Endothelial cell of umbilical vein (primary cell): Measurements from ENCODE around the gene CCDC120. TPM values are rescaled to one million over a fixed set of nuclear protein-coding genes. Genes with fewer than 3 reads are reported as not detected.

Experiments
- BruUV-seq: library from RNA; stranded (reverse); fragments of 400-500 nt; replicated peaks from 2 replicates; lab custom pipeline; 2021; lab: Mats Ljungman, UMichigan
- CTCF ChIA-PET: fragments of 300-600, 350-600 bp; sonication (Branson Sonifier 250); formaldehyde crosslinking; loops from one replicate; lab custom pipeline; 2021; ENCODE audit warnings: antibody characterized with exemption, inconsistent platforms; lab: Charles Lee
- POLR2A ChIA-PET: fragments of 300-600, 350-600 bp; sonication (Branson Sonifier 250); formaldehyde crosslinking; loops from one replicate; lab custom pipeline; 2021; ENCODE audit warnings: antibody characterized with exemption, inconsistent platforms; lab: Charles Lee
- DNase-seq: peaks from one replicate; pipeline ENCODE4 v3.0.0-alpha.2; 2011; ENCODE audit warnings: low read depth, low spot score
- FAIRE-seq: peaks from 2 replicates; lab custom pipeline; 2011; peaks lifted over from hg19 to GRCh38; lab: Jason Lieb, UNC
- H2AFZ ChIP-seq: 2 replicates; pipeline ENCODE4 v1.6.0; 2012; ENCODE audit warnings: low read depth, low read length, control low read depth, inconsistent platforms
- H3K27ac ChIP-seq: 2 replicates; pipeline ENCODE4 v1.5.1; 2011; ENCODE audit warnings: low read depth, mild to moderate bottlenecking, control low read depth, low read length, moderate library complexity; ENCODE audit not compliant: insufficient read depth
- H3K27me3 ChIP-seq, 2 experiments: 2 replicates each; pipeline versions ENCODE4 v1.6.0 to v1.6.1; 2011; ENCODE audit warnings: low read length in 2 of 2, mixed read lengths in 1 of 2; ENCODE audit not compliant: control insufficient read depth in 2 of 2, insufficient read depth in 2 of 2
- H3K36me3 ChIP-seq, 2 experiments: 2 replicates in 1 of 2; 3 replicates in 1 of 2; pipeline ENCODE4 v1.5.1; 2011; ENCODE audit warnings: low read length in 2 of 2, mild to moderate bottlenecking in 1 of 2, moderate library complexity in 1 of 2; ENCODE audit not compliant: control insufficient read depth in 2 of 2, insufficient read depth in 2 of 2; ENCODE audit errors: extremely low read depth in 1 of 2
- H3K4me1 ChIP-seq: 3 replicates; pipeline ENCODE4 v1.5.1; 2011; ENCODE audit warnings: mild to moderate bottlenecking, low read length; ENCODE audit not compliant: control insufficient read depth, insufficient read depth; ENCODE audit errors: extremely low read depth
- H3K4me2 ChIP-seq: 2 replicates; pipeline ENCODE4 v1.6.1; 2011; ENCODE audit warnings: low read length, control low read depth, mixed read lengths; ENCODE audit not compliant: insufficient read depth
- H3K4me3 ChIP-seq, 3 experiments: fragments of 200-600 bp in 1 of 3; sonication (generic), shearing (Covaris generic) in 1 of 3; replicated peaks in 1 of 3; 2 replicates each; pipeline ENCODE4 v1.5.1; 2011 to 2016; ENCODE audit warnings: control low read depth in 3 of 3, low read length in 3 of 3, mild to moderate bottlenecking in 2 of 3, inconsistent platforms in 1 of 3, low read depth in 1 of 3, moderate library complexity in 1 of 3; ENCODE audit not compliant: insufficient read depth in 1 of 3
- H3K79me2 ChIP-seq: 2 replicates; pipeline ENCODE4 v1.6.0; 2012; ENCODE audit warnings: low read length, inconsistent platforms; ENCODE audit not compliant: control insufficient read depth, insufficient read depth
- H3K9ac ChIP-seq: replicated peaks from 2 replicates; pipeline ENCODE3; 2011; ENCODE audit warnings: low read length, control low read depth; ENCODE audit not compliant: insufficient read depth; ENCODE audit errors: extremely low read depth
- H3K9me1 ChIP-seq: replicated peaks from 3 replicates; pipeline ENCODE4 v1.6.0; 2011; ENCODE audit warnings: mild to moderate bottlenecking, low read length; ENCODE audit not compliant: control insufficient read depth, insufficient read depth; ENCODE audit errors: extremely low read depth
- H3K9me3 ChIP-seq: replicated peaks from 2 replicates; pipeline ENCODE4 v1.5.1; 2012; ENCODE audit warnings: low read length, inconsistent platforms; ENCODE audit not compliant: control insufficient read depth, insufficient read depth
- H4K20me1 ChIP-seq: replicated peaks from 2 replicates; pipeline ENCODE3; 2011; ENCODE audit warnings: mild to moderate bottlenecking, low read length; ENCODE audit not compliant: control insufficient read depth, insufficient read depth; ENCODE audit errors: extremely low read depth
- CTCF ChIP-seq, 2 donors: IDR thresholded peaks; 1 replicate in 1 of 2; 2 replicates in 1 of 2; pipeline ENCODE4 v1.5.1; 2011; ENCODE audit warnings: low read length in 2 of 2, mild to moderate bottlenecking in 2 of 2, moderate library complexity in 2 of 2, control low read depth in 1 of 2, inconsistent platforms in 1 of 2, low read depth in 1 of 2; ENCODE audit not compliant: insufficient read depth in 1 of 2; ENCODE audit errors: extremely low read depth in 1 of 2
- EZH2 ChIP-seq: IDR thresholded peaks from 2 replicates; pipeline ENCODE4 v1.6.1; 2012; ENCODE audit warnings: borderline replicate concordance, low read depth, mild to moderate bottlenecking, moderate library complexity, low read length, inconsistent platforms; ENCODE audit not compliant: severe bottlenecking
- FOS ChIP-seq: IDR thresholded peaks from 2 replicates; pipeline ENCODE4 v1.6.1; 2011; ENCODE audit warnings: mild to moderate bottlenecking, low read length, moderate library complexity, borderline replicate concordance; ENCODE audit not compliant: insufficient read depth
- GATA2 ChIP-seq: IDR thresholded peaks from 2 replicates; pipeline ENCODE4 v1.7.0; 2011; ENCODE audit warnings: low read depth, mild to moderate bottlenecking, moderate library complexity, mixed read lengths, low read length; ENCODE audit not compliant: insufficient read length, insufficient read depth
- JUN ChIP-seq: IDR thresholded peaks from 2 replicates; pipeline ENCODE4 v1.6.1; 2011; ENCODE audit warnings: borderline replicate concordance, low read depth; ENCODE audit not compliant: insufficient read length, insufficient read depth
- MYC ChIP-seq: IDR thresholded peaks from one replicate; pipeline ENCODE4 v1.6.1; 2011; ENCODE audit warnings: mild to moderate bottlenecking, low read depth, low read length
- POLR2A ChIP-seq: IDR thresholded peaks from 2 replicates; pipeline ENCODE4 v1.6.1; 2012; ENCODE audit warnings: low read depth, mild to moderate bottlenecking, control low read depth, low read length
- POLR2AphosphoS5 ChIP-seq: IDR thresholded peaks from 2 replicates; pipeline ENCODE4 v1.6.1; 2012; ENCODE audit warnings: low read depth, mild to moderate bottlenecking, control low read depth, low read length, moderate library complexity; ENCODE audit not compliant: insufficient read depth
- dilution Hi-C: fragments of 300-500 bp; cut with MboI; formaldehyde crosslinking; loops from one replicate; pipeline ENCODE4 v1.15.0; 2019; ENCODE audit warnings: low sequenced_read_pairs; ENCODE audit not compliant: extremely low pct_ligation_motif_present
- intact Hi-C: fragments of 100-400 bp; cut with micrococcal nuclease; formaldehyde crosslinking; loops from one replicate; pipeline ENCODE4 v1.10.0; 2022
- polyA plus RNA-seq, 4 experiments: library from polyadenylated mRNA; depleted of rRNA in 3 of 4; stranded (reverse) in 3 of 4; unstranded in 1 of 4; fragments of >200 nt; gene quantifications; 2 replicates each; pipeline versions ENCODE4 v1.2.1 to v1.2.3, GENCODE V29; 2011 to 2012; ENCODE audit warnings: missing spikeins in 1 of 4
- total RNA-seq: library from RNA; stranded (reverse); gene quantifications from 2 replicates; pipeline ENCODE4 v1.2.3, GENCODE V29; 2021
- TF ChIP-seq, protein P1 (sequence below): IDR thresholded peaks from 2 replicates; pipeline ENCODE4 v1.6.1; 2011; ENCODE audit not compliant: insufficient read depth, insufficient read length

CCDC120 gene
- total and polyA plus RNA-seq, 2 donors (not counting 3 experiments of a cell fraction or from before 2014, with no cell fraction given) = 2.8 to 5.7 TPM

GRCh38 chrX:49042581-49043219 lies 16.1 kb upstream of the CCDC120 start:
- peaks cover 33% of the 10 kb centered on the region for H3K4me1 ChIP-seq
- H3K4me2 ChIP-seq = peak overlapping the region; percentile 61
- dilution Hi-C loops = no loop called here
- H4K20me1 ChIP-seq = no peaks in the 10 kb centered on the region
- no peak overlapping the region for H2AFZ ChIP-seq
- intact Hi-C loops = loop anchor here (1.0 to 5.0 kb wide), 9 partner anchors 30 to 242 kb away; partner anchors contain the start of gene MAGIX
- BruUV-seq = TSS peak; percentile 60
- H3K79me2 ChIP-seq = peaks cover 29% of the 10 kb centered on the region
- POLR2A ChIA-PET = interaction anchor here (0.6 to 1.4 kb wide), 3 partner anchors 10 to 95 kb away, joined by 5 to 8 read pairs (median 5); no protein-coding TSS in a partner anchor
- no peak for FAIRE-seq
- H3K27me3 ChIP-seq = no peaks in the 10 kb centered on the region
- no peak for DNase-seq
- H3K27ac ChIP-seq = peak overlapping the region; percentile 86
- peak overlapping the region; percentile 66 to 86 (median 70) for H3K4me3 ChIP-seq
- H3K9me3 ChIP-seq = no peaks in the 10 kb centered on the region
- CTCF ChIA-PET = interaction anchor here (1.6 to 3.3 kb wide), 3 partner anchors 20 to 71 kb away, joined by 5 to 17 read pairs (median 8); partner anchors contain the start of gene KCND1
- H3K36me3 ChIP-seq = peaks cover 3 to 8% of the 10 kb centered on the region in 2 experiments
- H3K9me1 ChIP-seq = no peaks in the 10 kb centered on the region
- H3K9ac ChIP-seq = peak overlapping the region; percentile 80
- TF ChIP-seq MYC (no peak), EZH2 (no peak), POLR2AphosphoS5 (no peak), CTCF (IDR thresholded peaks at IDR 0.05; ENCODE audit: extremely low read depth in 1 of 2, insufficient read depth in 1 of 2, low read depth in 1 of 2, low read length in 2 of 2) (no peak), FOS (no peak), POLR2A (no peak), JUN (no peak), GATA2 (no peak)
- TF ChIP-seq, protein P1, sequence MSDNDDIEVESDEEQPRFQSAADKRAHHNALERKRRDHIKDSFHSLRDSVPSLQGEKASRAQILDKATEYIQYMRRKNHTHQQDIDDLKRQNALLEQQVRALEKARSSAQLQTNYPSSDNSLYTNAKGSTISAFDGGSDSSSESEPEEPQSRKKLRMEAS = no peak
